GM21423 (cell line): ENCODE measurements around the gene IRAG1.
"Not testable (repeated sequence)": the region's sequence is repeated elsewhere in the genome, so short reads cannot be mapped to it uniquely, and the experiment has no call there.

Experiments used
- ATAC-seq: cut with Tn5 transposase; IDR thresholded peaks from one replicate; pipeline ENCODE4 v1.9.1; 2021; ENCODE audit warnings: mild to moderate bottlenecking, moderate library complexity; ENCODE audit not compliant: unreplicated experiment

Gene IRAG1

DNA sequence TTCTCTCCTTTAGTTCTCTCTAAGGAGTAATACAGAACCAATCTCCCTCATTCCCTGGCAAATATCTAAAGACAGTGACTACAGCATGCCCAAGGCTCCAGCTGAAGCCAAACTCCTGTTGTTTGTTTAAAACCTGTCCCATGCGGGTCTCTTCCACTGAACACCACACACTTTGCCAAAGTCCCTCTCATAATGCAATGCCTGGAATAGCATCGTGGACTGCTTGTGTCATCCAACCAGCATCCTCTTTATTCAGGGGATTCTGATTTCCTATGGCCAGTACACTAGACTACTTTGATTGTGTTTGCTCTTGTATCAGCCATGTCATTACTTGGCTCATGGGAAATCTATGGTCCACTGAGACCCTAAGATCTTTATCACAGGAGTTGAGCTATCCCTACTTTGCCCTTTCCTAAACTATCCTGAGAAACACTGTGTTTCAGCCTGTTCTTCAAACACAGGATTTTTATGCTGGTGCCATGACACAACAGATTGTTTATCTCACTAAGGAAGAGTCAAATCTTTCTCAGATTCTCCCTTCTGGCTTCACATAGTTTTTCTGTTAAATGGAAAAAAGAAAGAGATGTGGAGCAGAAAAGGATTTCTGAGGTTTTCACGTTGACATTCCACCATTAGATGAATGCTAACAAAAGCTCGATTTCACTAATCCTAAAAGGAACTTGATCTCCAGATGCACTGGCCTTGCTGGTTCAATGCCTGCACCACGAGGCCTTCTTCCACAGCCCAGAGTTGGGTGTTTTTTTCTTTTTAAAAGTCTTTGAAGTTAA is 15.9 kb upstream of the IRAG1 start:
- no peak for ATAC-seq

DNA sequence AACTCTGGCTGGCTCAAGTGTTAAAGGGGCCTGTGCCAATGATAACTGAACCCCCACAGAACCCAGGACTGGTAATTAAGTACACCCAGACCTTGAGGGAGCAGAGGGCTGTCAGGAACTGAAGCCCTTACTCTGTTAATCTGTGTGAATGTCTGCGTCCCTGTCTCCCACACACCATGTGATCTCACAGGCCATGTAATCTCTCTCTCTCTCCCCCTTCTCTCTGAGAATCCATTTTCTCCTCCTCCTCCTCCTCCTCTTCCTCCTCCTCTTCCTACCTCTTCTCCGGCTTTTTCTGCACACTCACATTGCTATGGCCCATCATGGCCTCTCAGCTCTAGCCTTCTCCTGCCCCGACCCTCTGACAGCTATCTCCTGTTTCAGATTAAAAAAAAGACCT is 14.6 kb upstream of the IRAG1 start:
- ATAC-seq = no peak

DNA sequence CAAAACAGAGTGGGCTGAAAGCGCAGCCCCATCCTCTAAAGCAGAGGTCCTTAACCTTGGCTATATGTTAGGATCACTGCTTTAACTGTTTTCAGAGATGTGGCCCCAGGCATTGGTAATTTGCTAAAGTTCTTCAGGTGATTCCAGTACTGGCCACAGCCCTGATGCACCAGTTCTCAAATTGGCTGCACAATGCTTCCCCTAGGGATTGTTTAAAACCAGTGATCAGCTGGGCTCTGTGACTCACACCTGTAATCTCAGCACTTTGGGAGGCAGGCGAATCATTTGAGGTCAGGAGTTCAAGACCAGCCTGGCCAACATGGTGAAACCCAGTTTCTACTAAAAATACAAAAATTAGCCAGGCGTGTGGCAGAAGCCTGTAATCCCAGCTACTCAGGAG is 8.4 kb upstream of the IRAG1 start:
- no peak for ATAC-seq

DNA sequence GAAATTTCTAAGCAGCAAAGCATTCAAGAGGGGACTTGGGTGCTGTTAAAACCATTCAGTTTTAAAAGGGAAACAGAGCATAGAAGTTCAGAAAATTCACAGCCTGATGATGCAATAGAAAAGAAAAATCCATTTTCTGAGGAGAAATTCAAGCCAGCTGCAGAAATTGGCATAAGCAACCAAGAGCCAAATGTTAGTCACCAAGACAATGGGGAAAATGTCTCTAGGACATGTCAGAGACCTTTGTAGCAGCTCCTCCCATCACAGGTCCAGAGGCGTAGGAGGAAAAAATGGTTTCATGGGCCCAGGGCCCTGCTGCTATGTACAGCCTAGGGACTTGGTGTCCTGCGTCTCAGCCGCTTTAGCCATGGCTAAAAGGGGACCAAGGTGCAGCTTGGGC is 5.5 kb upstream of the IRAG1 start:
- no peak for ATAC-seq

DNA sequence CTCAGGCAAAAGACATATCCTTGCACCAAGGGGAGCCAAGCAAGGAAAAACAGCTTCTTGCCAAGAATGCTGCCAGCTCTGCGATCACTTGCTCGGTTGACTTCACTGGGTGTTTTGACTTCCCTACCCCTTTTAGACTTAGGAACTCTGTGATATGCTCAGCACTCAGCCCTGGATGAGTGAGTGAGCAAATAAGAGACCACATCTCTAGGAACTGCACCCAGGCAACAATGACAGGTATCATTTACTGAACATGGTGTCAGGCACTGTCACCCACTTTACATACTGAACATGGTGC is 3.7 kb upstream of the IRAG1 start:
- no peak for ATAC-seq

DNA sequence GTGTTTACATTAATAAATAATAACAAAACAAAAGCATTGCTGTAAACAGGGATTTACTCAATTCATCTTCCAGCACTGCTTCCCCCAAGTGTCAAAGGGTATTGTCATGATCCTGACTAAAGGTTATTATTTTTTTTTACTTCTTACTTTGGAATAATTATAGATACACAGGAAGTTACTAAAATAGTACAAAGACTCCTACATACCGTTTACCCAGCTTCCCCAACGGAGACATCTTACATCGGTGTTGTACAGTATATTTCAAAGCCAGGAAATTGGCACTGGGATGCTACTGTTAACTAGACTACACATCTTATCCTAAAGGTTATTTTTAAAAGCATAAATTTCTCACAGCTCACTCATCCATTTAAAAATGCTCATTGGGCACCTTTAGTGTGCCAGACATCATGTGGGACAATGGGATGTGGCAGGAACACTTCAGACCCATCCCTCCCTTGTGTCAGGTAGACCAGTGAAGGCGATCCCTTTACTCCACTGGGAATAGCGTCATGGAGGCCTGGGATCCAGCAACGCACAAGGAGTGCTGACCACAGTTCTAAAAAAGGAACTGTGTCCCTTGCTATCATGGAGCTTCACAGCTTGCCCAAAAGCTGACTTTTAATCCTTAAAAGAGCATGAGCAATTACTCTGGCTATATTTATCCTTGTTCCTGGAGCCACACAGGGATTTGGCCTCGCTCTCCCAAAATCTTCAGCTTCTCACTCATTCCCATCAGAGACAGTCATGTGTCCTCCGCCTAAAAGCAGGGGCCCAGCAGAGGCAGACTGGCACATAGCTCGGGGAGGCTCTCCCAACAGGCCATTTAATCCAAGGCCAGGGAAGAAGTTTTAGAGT is 3.1 kb upstream of the IRAG1 start:
- no peak for ATAC-seq

DNA sequence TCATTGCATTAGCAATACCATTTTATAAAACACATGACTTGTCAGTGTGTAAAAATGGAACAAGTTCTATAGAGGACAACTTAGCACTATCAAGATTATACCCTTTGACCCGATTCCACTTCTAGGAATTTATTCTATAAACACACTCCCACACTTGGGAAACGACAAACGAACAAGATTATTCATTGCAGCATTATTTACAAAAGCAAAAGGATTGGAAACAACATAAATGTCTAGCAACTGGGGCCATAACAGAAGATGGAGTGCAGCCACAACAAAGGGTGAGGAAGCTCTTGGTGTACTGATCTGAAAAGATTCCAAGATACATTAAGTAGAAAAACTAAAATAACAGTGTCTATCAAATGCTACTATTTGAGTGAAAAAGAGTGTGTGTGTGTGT is 2.3 kb upstream of the IRAG1 start:
- ATAC-seq = no peak

DNA sequence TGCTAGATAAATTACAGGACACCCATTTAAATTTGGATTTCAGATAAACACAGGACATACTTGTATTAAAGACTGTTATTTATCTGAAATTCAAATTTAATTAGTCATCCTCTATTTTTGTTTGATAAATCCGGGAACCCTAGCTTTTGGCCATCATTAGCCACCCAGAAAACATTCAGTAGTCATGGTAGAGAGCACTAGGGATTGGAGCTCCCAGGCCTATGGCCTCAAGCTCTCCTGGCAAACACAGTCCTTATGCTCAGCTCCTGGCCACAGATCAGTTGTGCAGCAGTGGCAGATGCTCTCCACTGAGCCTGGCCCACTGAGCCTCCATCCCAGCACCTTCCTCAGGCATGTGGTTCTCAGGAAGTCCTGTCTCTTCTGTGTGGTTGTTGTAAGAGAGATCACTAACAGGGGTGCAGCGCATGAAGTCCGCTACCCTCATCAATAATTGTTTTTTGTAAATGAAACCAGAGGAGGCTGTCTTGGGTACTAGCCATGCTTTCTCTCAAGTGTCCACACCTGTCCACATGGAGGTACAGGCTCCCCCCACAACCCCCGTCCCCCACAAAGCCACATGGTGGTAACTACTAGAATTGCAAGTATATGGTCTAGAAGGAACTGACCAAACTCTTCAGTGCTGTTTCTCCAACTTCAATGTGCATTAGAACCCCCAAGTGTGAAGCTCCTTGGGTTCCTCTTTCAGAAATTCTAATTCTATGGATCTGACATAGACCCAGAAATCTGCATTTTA is 1.1 kb upstream of the IRAG1 start:
- no peak for ATAC-seq

DNA sequence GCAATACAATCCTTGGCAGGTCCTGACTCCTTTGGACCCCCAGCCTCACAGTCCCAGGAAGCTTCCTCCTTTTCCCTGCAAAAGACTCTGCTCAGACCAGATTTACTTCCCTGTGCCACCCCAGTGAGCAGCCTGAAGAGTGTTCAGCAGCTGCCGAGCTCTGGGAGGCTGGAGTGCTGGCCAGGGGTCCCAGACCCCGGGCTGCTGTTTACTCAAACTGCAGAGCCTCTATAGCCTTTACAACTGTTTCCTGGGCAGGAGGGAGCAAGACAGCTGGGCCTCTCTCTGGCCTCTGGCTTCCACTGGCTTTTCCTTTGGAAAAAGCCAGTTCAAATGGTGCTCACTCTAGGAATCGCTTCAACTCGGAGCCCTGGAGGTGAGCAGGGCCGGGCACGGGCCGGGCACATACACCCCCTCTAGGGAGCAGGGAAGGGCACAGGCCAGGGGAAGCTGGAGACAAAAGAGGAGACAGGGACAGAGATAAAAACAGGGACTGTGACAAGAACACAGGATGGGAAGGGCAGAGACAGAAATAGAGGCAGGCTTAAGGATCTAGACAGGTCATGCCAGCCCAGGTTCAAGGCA is 932 bp downstream of the IRAG1 start:
- ATAC-seq = no peak

DNA sequence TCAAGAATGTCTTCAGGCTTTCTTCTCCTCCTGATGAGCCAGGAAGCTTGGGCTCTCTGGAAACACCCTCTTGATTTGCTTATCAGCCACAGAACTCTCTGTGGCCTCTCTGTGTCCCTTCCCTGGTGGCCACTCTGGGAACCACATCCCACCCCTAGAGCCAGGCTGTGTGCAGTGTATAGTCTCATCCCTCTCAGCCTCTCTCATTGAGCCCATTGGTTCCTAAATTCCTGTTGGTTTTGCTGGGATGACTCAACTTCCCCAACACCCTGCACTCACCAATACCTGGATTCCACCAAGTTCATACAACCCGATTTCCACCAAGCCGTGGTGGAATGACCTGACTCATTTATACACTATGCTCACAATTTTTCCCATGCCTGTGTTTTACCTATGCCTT is 5.2 kb downstream of the IRAG1 start:
- ATAC-seq = no peak

DNA sequence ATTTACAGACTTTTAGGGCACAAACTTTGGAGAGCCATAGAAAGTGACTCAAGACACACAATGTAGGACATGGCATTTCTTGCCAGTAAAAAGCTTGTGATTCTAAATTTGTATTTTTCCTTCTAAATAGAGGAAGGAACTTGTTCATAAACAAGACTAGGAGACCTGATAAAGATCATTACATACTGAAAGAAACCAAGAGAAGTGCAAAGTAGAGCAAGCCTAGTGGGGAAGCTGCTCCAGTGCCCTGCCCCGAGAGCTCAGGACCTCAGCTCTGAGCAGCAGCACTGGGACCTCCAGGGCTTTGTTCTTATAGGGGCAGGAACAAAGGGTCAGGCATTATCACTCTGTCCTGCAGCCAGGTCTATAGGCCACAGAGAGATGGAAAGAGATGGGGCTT is 7.2 kb downstream of the IRAG1 start:
- no peak for ATAC-seq

DNA sequence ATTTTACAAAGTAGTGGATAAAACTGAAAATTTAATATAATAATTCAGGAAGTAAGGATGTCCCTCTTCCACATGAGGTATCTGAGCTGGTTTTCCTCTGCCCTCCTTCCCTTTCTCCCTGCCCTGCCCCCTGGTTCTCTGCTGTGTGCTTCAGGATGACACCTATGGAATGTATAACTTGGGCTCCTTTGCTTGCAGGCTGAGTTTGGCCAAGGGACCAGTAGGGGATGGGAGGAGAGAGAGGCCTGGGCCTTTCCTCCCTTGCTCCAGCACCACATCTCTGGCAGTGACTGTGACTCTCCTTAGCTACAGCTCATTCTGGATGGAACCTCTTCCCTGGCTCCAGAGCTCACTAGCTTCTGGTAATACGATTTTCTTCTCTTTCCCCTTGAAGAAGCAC is 10.1 kb downstream of the IRAG1 start:
- no peak for ATAC-seq

DNA sequence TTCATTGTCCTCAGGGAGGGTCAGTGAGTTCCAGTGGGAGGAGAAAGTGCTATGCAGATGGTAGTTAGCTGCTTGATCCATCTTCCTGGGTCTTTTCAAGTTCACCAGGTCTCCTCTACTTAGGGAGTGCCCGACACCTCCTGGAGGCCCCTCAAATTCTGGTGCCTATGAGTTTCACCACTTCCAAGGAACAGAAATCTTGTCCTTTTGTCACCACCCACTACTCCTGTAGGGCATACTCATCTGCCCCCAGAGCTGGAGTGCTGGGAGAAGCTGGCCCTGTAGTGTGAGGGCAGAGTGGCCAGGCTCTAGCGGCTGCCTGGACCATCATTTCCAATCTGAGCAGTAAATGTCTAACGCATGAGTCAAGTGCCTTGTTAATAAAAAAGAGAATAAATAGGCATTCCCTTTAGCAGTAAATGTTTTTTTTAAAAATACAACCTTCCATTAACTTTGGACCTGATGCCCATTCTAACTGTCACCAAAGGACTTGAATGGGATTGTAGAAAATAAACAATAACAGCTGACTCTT is 12.5 kb downstream of the IRAG1 start:
- no peak for ATAC-seq

DNA sequence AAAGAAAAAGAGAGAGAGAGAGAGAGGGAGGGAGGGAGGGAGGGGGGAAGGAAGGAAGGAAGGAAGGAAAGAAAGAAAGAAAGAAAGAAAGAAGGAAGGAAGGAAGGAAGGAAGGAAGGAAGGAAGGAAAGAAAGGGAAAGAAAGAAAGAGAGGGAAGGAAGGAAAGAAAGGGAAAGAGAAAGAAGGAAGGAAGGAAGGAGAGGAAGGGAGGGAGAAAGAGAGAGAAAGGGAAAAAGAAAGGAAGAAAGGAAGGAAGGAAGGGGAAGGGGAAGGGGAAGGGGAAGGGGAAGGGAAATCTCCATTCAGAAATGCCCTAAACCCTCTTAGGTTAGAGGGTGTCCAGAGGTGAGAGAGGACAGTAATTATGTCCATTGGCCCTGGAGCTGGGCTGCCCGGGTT is 13.3 kb downstream of the IRAG1 start:
- not testable (repeated sequence) for ATAC-seq

DNA sequence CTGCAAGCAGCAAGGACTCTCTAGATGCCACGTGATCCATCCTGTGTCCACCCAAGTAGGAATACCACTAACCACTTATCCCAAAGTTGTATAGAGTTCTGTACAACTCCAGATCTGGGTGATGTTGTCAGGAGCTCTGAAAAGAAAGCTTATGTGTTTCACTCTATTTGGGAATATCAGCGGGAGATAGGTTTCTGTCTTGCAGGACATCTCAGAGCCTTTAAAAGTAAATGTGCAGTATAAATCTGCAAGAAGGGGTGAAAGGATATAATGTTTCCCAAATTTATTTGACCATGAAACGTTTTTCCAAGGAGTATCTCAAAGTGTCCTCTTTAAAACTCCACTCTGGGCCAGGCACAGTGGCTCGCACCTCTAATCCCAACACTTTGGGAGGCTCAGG is 13.9 kb downstream of the IRAG1 start:
- ATAC-seq = no peak

DNA sequence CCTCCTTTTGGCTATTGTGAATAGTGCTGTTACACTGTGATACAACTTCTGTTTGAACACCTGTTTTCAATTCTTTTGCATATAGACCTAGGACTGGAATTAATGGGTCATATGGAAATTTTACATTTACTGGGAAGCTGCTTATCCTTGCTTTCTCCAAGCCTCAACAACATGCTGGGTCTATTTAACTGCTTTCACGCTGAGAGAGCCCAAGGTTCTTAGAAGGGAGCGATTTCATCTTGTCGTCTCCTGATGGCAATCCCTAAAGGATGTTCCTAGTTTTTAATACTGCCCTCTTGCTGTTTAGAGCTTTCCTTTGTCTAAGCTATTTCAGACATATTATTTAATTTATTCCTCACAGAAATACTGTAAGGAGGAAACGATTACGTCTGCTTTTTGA is 15.5 kb downstream of the IRAG1 start:
- no peak for ATAC-seq

DNA sequence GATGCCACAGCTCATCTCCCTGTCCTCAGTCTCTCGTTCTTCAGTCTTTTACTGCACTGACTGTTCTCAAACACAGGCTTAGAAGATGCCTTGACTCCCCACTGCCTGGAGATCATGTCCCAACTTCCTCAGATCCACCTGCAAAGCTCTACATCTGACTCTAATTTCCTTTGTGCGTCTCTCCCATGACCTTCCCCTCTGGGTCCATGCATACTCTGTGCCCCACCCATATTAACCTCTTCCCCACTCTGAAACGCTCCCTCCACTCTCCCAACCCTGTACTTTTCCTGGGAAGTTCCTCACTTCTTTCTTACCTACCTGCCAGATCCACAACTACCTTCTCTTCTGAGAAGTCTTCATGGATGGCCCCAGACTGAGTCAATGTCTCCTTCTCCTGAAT is 16.6 kb downstream of the IRAG1 start:
- no peak for ATAC-seq

DNA sequence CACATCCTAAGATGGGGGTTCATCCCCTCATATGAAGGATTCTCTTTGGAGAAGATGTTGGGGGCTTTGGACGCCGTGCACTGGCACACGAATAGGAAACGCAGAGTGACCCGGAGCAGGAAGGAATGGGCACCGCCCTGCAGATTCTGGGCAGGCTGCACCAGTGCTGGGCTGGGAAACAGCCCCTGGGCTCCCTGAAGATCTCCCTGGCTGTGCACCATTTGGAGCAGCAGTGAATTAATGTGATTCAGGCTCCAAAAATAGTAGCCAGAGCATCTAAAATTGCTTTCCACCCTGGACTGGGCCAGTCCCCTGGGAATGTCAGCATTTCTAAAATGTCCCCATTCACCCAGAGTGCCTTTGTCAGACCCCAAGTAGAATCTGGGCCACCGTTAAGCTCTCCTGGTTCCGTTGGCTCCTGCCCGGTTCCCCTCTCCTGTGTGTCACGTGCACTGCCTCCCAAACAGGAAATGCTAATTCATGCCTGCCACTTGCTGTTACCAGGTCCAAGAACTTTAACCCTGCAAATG is 18.6 kb downstream of the IRAG1 start:
- no peak for ATAC-seq

DNA sequence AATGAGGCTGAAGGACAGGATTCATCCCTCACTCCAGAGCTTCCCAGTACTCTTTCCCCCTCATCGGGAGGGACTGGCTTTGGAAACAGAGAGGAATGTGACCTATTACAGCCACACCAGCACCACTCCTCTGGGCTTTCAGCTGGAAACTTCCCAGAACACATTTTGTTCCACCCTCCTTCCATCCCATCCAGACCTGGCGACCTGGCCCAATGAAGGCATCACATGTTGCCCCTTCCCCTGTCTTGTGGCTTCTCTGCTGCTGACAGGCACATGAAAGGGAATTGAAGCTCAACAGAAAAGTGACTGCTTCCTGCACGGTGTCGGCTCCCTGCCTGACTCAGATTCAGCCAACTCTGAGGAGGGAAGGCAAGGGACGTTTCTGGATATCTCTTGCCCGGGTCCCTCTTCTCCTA is 19.1 kb downstream of the IRAG1 start:
- ATAC-seq = no peak

DNA sequence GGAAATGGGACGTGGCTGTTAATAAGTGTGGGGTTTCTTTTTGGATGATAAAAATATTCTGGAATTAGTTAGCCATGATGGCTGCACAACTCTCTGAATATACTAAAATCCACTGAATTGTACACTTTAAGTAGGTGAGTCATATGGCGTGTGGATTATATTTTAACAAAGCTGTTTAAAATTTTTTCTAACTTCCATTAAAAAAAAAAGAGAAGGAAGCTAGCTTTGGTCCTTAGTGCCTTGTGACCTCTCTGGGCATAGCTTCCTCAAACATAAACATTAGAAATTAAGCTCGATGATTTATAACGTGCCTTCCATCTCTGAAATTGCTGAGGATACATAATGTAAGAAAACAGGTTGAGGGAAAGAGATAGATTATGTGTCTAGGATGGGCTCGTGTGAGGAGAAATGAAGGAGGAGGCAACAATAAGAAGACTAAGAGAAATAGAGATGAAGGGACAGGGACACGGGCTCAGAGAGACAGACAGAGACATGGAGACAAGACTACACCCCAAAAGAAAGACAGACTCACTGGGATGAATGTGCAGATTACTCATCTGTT is 20.0 kb downstream of the IRAG1 start:
- no peak for ATAC-seq

DNA sequence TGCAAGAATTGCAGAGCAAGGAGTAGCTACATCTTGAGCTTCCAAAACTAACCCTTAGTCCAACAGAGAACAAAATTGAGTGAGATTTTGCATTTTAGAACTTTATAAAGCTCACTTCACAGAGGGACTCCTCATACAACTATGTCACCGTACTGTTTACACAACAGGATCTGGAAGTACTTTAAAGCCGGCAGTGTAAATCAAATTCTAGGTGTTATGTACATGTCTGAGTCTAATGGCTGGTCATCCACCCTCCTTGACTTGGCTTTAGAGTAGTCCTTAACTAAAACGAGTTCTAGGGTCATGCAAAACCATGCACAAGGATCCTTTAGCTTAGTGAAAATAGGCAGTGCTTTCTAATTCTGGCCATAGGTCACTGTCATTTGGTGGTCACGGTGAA is 23.5 kb downstream of the IRAG1 start:
- ATAC-seq = no peak
